Stimulated activated CD8-positive, alpha-beta memory T cell treated with anti-CD3 and anti-CD28 coated beads, Interleukin-4, amount 100 ng/mL, for 24 hours (primary cell): ENCODE results near the gene ZNF276.
"Not testable (repeated sequence)": the region's sequence is repeated elsewhere in the genome, so short reads cannot be mapped to it uniquely, and the experiment has no call there.

Experiments
- DNase-seq: peaks from one replicate; pipeline ENCODE4 v3.0.0-alpha.2; 2020; ENCODE audit warnings: low read depth

ZNF276 gene

GRCh38 chr16:89738538-89739317, 17.4 kb downstream of the ZNF276 start:
- no peak for DNase-seq

- no peak for DNase-seq
These were observed 18.0 kb downstream of the ZNF276 start for GRCh38 chr16:89739383-89739782.

- no peak for DNase-seq
These were observed 20.1 kb downstream of the ZNF276 start for GRCh38 chr16:89741342-89742014.

- DNase-seq: no peak
These were observed 21.6 kb downstream of the ZNF276 start for GRCh38 chr16:89742948-89743347.

- no peak for DNase-seq
These were observed 23.5 kb downstream of the ZNF276 start for GRCh38 chr16:89744813-89745212.

GRCh38 chr16:89746043-89746442, 24.7 kb downstream of the ZNF276 start:
- DNase-seq: no peak

- DNase-seq: no peak
These were observed 26.7 kb downstream of the ZNF276 start for GRCh38 chr16:89748076-89748475.

GRCh38 chr16:89748921-89749320, 27.6 kb downstream of the ZNF276 start:
- DNase-seq: no peak

GRCh38 chr16:89749637-89750036, 28.3 kb downstream of the ZNF276 start:
- no peak for DNase-seq

GRCh38 chr16:89759746-89760340, 38.5 kb downstream of the ZNF276 start:
- no peak for DNase-seq

GRCh38 chr16:89761304-89761922, 40.1 kb downstream of the ZNF276 start:
- DNase-seq: no peak

- DNase-seq: peak; percentile 31
These were observed 43.4 kb downstream of the ZNF276 start for GRCh38 chr16:89764711-89765201.

- DNase-seq: no peak
These were observed 44.0 kb downstream of the ZNF276 start for GRCh38 chr16:89765292-89765830.

- DNase-seq: no peak
These were observed 49.0 kb downstream of the ZNF276 start for GRCh38 chr16:89770367-89770766.

- DNase-seq: no peak
These were observed 53.9 kb downstream of the ZNF276 start for GRCh38 chr16:89775223-89775622.

- DNase-seq: not testable (repeated sequence)
These were observed 56.9 kb downstream of the ZNF276 start for GRCh38 chr16:89778211-89778610.

GRCh38 chr16:89779231-89779908, 58.0 kb downstream of the ZNF276 start:
- DNase-seq: no peak

- DNase-seq: no peak
These were observed 58.6 kb downstream of the ZNF276 start for GRCh38 chr16:89779909-89780305.

- DNase-seq: no peak
These were observed 61.2 kb downstream of the ZNF276 start for GRCh38 chr16:89782489-89782888.

GRCh38 chr16:89783952-89784351, 62.6 kb downstream of the ZNF276 start:
- DNase-seq: not testable (repeated sequence)

- no peak for DNase-seq
These were observed 63.1 kb downstream of the ZNF276 start for GRCh38 chr16:89784406-89784805.
